22Rv1 (cell line): Measurements from ENCODE around the gene MRPS23.

Source experiments
- H3K27ac ChIP-seq: fragments of 450-650 bp; 2 replicates; pipeline ENCODE4 v1.5.1; 2017
- CTCF ChIP-seq: fragments of 450-650 bp; IDR thresholded peaks from 2 replicates; pipeline ENCODE4 v1.5.1; 2017; ENCODE audit warnings: mild to moderate bottlenecking
- ZFX ChIP-seq: fragments of 450-650 bp; IDR thresholded peaks from 2 replicates; pipeline ENCODE4 v1.6.1; 2017; ENCODE audit warnings: antibody characterized with exemption, borderline replicate concordance

Gene MRPS23

GRCh38 chr17:57823469-57824401, 26.1 kb downstream of the MRPS23 start:
- H3K27ac ChIP-seq: no peak overlapping the region
- TF ChIP-seq CTCF: no peak
- no peak for TF ChIP-seq ZFX

- TF ChIP-seq CTCF: no peak
- TF ChIP-seq ZFX: no peak
- H3K27ac ChIP-seq: no peak overlapping the region
These were observed 30.0 kb downstream of the MRPS23 start for GRCh38 chr17:57819867-57820266.

- no peak overlapping the region for H3K27ac ChIP-seq
- TF ChIP-seq ZFX: no peak
- TF ChIP-seq CTCF: no peak
These were observed 30.6 kb downstream of the MRPS23 start for GRCh38 chr17:57819285-57819684.

- H3K27ac ChIP-seq: no peak overlapping the region
- TF ChIP-seq ZFX (no peak), CTCF (no peak)
These were observed 31.8 kb downstream of the MRPS23 start for GRCh38 chr17:57818066-57818465.

- H3K27ac ChIP-seq: no peak overlapping the region
- no peak for TF ChIP-seq ZFX
- TF ChIP-seq CTCF: no peak
These were observed 32.5 kb downstream of the MRPS23 start for GRCh38 chr17:57817299-57817698.

- TF ChIP-seq CTCF: no peak
- no peak for TF ChIP-seq ZFX
- H3K27ac ChIP-seq: no peak overlapping the region
These were observed 35.4 kb downstream of the MRPS23 start for GRCh38 chr17:57814421-57814820.

GRCh38 chr17:57811638-57812280, 38.1 kb downstream of the MRPS23 start:
- no peak overlapping the region for H3K27ac ChIP-seq
- TF ChIP-seq CTCF (no peak), ZFX (no peak)
